Measurements from ENCODE around the gene SNRNP27. TPM values are rescaled to one million over a fixed set of nuclear protein-coding genes. Genes with fewer than 3 reads are reported as not detected.

Gene SNRNP27
- total and polyA plus RNA-seq, 2 of the 8 experiments (the other 6 are each of a cell fraction or from before 2014, with no cell fraction given), result 11.1 to 40.5 TPM

DNA sequence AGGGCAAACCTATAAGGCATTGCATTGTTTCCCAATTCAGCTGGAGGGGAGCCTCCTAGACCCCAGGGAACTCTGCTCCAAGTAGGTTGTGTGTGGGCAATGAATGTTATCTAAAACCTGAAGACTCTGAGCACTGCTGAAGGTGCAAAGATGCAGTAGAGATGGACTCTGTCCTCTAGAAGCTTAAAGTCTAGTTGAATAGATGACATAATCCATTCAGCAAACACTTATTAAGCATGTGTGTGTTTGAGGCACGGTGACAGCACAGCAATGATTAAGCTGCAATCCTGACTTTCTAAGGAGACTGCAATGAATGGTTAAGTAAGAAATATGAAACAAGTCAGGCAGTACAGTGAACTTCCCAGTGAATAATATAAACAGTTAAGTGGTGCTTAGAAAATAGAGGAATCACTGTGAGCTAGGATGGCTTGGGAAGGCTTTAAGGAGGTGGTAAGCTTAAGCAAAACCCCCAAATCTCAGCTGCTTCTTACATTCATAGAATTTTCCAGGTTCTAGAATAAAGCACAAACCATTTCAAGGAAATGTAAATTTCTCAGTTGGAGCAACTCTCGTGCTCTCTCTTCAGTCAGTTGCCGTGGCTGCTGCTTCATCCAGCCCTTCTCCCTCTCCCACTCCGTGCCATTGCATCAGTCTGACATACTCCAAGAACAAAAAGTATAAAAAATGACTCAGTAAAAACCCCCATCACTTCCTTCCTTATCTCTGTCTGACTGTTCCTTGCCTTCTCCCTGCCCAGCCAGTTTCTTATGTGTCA, 40.3 kb downstream of the SNRNP27 start:
- Histone ChIP-seq H2BK20ac (ENCODE audit: low read length) (no peak overlapping the region), H3K4me3 (ENCODE audit: extremely low read depth in 1 of 4, insufficient read depth in 2 of 4, low read depth in 3 of 4, low read length in 4 of 4) (no peak overlapping the region), H3K9ac (replicated peaks in 1 of 4; ENCODE audit: extremely low read depth in 1 of 4, low read depth in 3 of 4, low read length in 3 of 4) (no peak overlapping the region), H4K8ac (ENCODE audit: extremely low read depth, insufficient read depth, low read length) (no peak overlapping the region), H3K79me2 (ENCODE audit: control insufficient read depth in 1 of 2, insufficient read depth in 2 of 2, low read length in 2 of 2) (no peaks in the 10 kb centered on the region), H2BK12ac (ENCODE audit: low read depth, low read length) (no peak overlapping the region), H3K27me3 (replicated peaks in 1 of 4; ENCODE audit: control insufficient read depth in 3 of 4, extremely low read depth in 1 of 4, insufficient read depth in 3 of 4, low read length in 3 of 4) (no peaks in the 10 kb centered on the region), H3K4me1 (replicated peaks in 1 of 4; ENCODE audit: control insufficient read depth in 3 of 4, insufficient read depth in 4 of 4, low read length in 3 of 4) (peaks cover 0 to 6% (median 3%) of the 10 kb centered on the region in 4 experiments; a peak in 3 of 7 replicates), H2BK120ac (replicated peaks; ENCODE audit: low read depth, low read length) (no peak overlapping the region), H3K79me1 (ENCODE audit: low read depth, low read length) (no peaks in the 10 kb centered on the region), H3K36me3 (ENCODE audit: control insufficient read depth in 2 of 4, insufficient read depth in 4 of 4, low read length in 3 of 4) (peaks cover 0 to 4% (median 0%) of the 10 kb centered on the region in 4 experiments; a peak in 2 of 8 replicates), H2BK15ac (ENCODE audit: low read length) (no peak overlapping the region), H3K18ac (ENCODE audit: extremely low read depth, low read length) (no peak overlapping the region), H3K23ac (ENCODE audit: insufficient read length) (no peak overlapping the region), H3K4ac (replicated peaks; ENCODE audit: insufficient read length, low read depth, low read length) (no peak overlapping the region), H3K27ac (ENCODE audit: low read depth, low read length) (no peak overlapping the region), H3K14ac (ENCODE audit: insufficient read length) (no peak overlapping the region), H2BK5ac (ENCODE audit: low read depth, low read length) (no peak overlapping the region), H3K4me2 (ENCODE audit: insufficient read depth in 1 of 2, low read depth in 2 of 2, low read length in 2 of 2) (no peak overlapping the region), H4K5ac (ENCODE audit: insufficient read length, low read depth, low read length) (no peak overlapping the region), H3K56ac (replicated peaks; ENCODE audit: insufficient read length, low read depth, low read length) (no peak overlapping the region), H2AK5ac (ENCODE audit: low read depth, low read length) (no peak overlapping the region), H2AFZ (ENCODE audit: low read length) (no peak overlapping the region), H3K9me3 (ENCODE audit: insufficient read depth in 2 of 2, low read depth in 1 of 2, low read length in 1 of 2) (no peaks in the 10 kb centered on the region), H4K91ac (replicated peaks; ENCODE audit: insufficient read length, low read length) (no peak overlapping the region), H3K23me2 (ENCODE audit: low read depth, low read length) (no peaks in the 10 kb centered on the region), H4K20me1 (replicated peaks in 1 of 2; ENCODE audit: control insufficient read depth in 1 of 2, insufficient read depth in 2 of 2, low read length in 2 of 2) (no peaks in the 10 kb centered on the region)
- DNase-seq (ENCODE audit: low read depth in 1 of 2, low spot score in 2 of 2) (no peak), FAIRE-seq (no peak)
- ChIA-PET POLR2A (ENCODE audit: partially characterized antibody) (interaction anchor here (1.1 to 2.3 kb wide), 2 partner anchors 20 to 132 kb away, joined by 4 to 6 read pairs; partner anchors contain the start of gene MXD1), CTCF (ENCODE audit: partially characterized antibody) (interaction anchor here (0.8 to 2.8 kb wide), 7 partner anchors 10 to 137 kb away, joined by 3 to 11 read pairs (median 6); no protein-coding TSS in a partner anchor)
- WGBS, 2 experiments (ENCODE audit: extremely low coverage in 1 of 2, insufficient coverage in 1 of 2, insufficient read length in 1 of 2, insufficient replicate concordance in 2 of 2, low coverage in 1 of 2, low lambda C conversion rate in 2 of 2, missing lambda C conversion rate in 1 of 2), result 87% methylated on average over 4 of the region's 4 CpGs; no CpG with 5 or more reads in 1 of the 2 experiments
- TF ChIP-seq KDM5A (IDR thresholded peaks at IDR 0.05; ENCODE audit: low read length) (no peak), EGR1 (IDR thresholded peaks at IDR 0.05; ENCODE audit: borderline replicate concordance, low read depth, low read length) (no peak), SP1 (IDR thresholded peaks at IDR 0.05; ENCODE audit: low read depth, low read length) (no peak), ASH2L (IDR thresholded peaks at IDR 0.05; ENCODE audit: low read length) (no peak), GTF2F1 (IDR thresholded peaks at IDR 0.05; ENCODE audit: borderline replicate concordance, low read depth, low read length) (no peak), CEBPB (IDR thresholded peaks at IDR 0.05; ENCODE audit: low read depth, low read length) (no peak), USF2 (IDR thresholded peaks at IDR 0.05; ENCODE audit: low read length) (no peak), NANOG (IDR thresholded peaks at IDR 0.05; ENCODE audit: insufficient read depth, low read depth, low read length, poor library complexity, severe bottlenecking) (no peak), KDM1A (IDR thresholded peaks at IDR 0.05; ENCODE audit: borderline replicate concordance, low read length) (no peak)
- TF ChIP-seq, protein P1, sequence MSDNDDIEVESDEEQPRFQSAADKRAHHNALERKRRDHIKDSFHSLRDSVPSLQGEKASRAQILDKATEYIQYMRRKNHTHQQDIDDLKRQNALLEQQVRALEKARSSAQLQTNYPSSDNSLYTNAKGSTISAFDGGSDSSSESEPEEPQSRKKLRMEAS (IDR thresholded peaks at IDR 0.05), result no peak

Measured in H1 (cell line).